UCSD-AML1 (cell line): Measurements from ENCODE around the gene PROM1.

Experiments
- DNase-seq: peaks from one replicate; lab custom pipeline; 2025; ENCODE audit not compliant: unreplicated experiment; lab: John Stamatoyannopoulos, UW

PROM1 gene

DNA sequence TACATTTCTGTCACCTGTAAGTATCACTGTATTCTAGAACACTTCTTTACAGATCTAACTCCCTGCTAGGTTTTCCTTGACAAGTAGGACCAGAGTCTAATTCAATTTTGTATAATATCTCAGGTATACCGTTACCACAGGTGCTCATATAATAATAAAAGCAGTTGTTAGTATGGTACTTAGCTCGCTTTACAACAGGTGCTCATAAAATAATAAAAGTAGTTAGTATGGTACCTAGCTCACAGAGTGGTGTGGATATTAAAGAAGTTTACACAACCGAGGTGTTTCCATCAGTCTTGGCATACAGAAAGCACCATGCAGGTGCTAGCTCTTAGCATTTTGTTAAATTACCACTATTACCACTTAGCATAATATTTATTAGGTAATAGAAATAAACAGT, 88.0 kb downstream of the PROM1 start:
- no peak for DNase-seq

DNA sequence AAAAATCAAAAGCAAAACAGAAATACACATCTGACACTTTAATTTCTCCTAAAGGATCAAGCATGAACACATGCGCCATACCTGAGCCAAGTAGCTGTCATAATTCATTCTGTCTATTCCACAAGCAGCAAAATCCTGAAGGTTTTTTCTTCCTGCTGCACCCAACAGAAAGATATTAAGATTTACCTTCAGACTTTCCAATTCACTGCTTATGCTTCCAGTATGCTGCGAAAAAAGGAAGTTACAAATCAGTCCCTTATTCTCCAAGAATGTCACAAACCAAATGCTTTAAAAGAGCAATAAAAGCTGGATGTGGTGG, 91.7 kb downstream of the PROM1 start:
- DNase-seq, result no peak

DNA sequence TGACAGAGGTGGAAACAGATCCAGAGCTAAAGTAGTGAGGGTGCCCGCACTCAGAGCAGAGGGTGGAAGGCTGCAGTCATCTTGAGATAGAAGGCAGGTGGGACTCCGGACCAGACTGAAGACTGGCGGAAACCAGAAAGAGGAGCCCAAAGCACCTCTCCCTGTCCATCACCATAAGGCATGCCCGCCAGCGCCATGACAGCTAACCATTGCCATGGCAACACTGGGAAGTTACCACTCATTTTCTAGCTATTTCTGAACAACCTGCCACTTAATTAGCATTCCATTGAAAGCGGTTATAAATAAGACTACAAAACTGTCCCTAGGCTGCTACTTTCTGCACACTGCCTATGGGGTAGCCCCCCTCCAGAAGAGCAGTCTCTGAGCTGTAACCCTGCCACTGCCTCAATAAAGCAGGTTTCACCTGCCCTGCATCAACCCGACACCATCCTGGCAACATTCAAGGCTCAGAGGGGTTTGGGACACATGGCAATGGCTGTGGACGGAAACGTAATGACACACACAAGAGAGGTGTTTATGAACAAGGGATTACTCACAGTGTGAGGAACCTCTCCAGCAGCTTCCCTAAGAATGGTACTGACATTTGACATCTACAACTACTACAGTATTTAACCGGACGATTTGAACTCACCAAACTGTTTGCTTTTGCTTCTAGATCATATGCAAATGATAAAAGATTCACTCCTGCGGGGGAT, 93.1 kb downstream of the PROM1 start:
- no peak for DNase-seq

DNA sequence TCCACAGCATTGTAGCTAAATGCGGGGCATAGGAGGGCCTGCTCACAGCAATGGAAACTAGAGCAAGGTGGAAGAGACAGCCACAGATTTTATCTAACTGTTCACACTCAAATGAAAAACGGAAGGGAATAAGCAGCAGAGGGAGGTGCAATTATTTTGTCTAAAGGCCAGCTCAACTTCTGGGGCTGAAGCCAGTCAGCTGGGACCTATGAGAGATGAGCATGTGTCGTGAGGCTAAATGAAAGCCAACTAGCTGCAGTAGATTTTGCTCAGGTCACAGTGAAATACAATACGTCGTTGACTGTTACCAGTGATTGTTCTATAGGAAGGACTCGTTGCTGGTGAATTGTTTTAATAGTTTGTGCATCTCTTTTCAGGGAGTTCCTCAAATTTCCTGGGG, 94.4 kb downstream of the PROM1 start:
- DNase-seq, result no peak

DNA sequence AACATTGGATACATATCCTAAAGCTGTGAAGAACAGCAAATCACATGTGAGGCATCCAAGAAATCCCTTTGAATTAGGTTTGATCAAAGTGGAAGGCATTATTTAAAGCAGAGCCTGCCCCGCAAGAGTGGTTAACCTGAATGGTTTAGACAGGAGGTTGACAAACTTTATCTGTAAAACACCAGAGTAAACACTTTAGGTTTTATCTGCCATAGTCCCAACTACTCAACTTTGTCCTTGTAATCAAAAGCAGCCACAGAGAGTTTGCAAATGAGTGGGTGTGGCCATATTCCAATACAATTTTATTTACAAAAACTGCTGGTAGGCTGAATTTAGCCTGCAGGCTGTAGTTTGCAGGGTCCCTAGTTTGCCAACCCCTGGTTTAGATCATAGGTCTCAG, 95.6 kb downstream of the PROM1 start:
- DNase-seq, result no peak

DNA sequence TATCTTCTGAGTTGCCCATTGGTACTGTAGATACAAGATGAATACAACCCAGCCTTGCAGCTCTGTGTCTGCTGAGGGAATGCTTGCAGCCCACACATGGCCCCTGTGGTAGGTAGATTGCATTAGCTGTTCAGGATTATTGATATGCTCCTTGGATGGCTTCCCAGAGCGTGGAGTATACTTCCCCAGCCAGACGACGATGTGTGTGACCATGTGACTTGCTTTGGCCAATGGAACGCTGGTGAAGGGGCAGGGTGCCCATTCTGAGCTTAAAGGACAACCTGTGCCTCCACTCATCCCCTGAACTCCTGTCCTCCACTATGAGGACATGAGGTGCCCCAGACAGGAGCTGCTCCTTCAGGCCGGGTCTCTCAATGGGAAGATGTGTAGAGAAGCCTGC, 96.9 kb downstream of the PROM1 start:
- no peak for DNase-seq

DNA sequence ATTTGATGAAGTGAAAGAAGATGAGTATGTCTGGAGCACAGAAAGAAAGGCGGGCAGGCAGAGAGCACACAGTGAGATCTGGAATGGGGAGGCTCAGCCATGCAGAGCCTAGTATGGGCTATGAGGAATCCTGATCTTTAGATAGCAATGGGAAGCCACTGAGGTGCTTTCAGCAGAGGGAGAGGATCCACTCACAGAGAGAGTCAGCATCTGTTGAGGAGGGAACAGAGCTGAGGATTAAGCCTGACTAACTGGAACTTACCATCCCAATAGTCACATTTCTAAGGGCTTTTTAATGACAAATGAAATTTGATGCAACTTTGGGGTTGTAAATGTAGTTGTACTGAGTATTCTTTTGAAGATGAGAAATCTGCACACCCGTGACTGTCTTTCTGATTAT, 100.2 kb downstream of the PROM1 start:
- no peak for DNase-seq

DNA sequence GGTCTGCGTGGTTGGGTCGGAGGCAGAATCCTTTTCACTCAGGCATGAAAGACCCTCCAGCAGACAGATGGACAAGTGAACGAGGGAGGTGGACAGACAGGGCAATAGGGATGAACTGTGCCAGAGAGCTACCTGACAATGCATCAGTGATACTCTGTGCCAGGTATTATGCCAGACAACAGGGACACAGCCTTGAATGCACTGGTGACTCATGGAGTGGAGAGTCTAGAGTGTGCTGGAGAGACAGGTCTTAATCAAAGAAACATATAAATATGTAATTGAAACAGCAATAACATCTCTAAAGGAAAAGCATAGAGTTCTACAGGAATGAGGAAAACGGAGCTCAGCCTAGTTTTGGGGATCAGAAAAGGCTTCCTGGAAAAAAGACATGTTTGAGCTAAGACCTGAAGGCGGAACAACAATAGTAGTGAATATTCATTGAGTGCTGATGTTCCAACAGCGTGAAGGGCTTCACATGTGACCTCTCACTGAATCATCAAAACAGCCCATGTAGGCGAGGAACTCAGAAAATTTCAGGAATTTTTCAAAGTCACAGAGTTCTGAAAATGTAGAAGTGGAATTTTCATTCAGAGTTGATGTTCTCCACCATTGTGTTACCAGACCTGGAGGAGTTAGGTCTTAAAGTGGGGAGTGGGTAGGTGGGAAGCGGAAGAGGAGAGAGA, 100.8 kb downstream of the PROM1 start:
- DNase-seq, result no peak

DNA sequence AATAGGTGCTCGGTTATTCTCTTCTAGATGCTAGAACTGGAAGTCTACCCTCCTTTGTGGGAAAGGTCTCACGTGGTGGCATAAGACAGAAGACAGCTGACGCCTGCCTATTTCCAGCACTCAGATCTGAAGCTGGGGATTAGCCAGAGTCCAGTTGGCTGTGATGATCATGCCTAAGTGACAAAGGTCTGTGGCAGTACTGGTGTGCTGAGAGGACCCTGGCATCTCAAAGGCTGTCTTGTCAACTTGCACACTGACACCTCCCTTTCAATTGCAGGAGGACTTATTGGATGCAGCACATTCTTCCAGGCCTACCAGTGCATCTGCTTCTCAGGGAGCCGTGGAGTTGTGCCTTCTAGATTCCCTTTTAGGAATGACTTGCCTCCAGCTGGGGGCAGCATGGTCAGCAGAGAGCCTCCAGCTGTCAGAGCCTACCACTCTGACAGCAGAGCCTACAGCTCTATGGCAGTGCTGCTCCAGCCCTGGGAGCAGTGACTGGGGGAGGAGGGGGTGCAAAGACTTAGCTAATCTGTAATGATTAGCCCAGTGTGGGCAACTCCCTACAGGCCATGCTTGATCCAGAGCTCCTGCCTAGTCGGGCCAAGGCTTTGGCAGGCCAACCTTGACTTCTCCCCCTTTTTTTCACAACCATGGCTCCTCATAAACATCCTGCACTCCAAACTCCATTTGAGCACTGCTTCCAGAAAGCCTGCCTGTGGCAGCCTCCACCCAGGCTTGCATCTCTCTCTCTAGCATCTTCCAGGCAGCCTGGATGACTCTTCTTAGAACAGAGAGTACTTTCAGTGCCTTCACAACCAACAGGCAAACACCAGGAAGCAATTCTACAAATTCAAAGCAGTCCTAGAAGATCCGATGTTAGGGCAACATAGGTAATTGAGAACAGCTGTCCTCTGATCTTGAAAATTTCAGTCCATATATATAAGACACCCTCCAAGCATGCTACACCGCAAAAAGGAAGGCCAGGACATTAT, 107.1 kb downstream of the PROM1 start:
- DNase-seq, result no peak

DNA sequence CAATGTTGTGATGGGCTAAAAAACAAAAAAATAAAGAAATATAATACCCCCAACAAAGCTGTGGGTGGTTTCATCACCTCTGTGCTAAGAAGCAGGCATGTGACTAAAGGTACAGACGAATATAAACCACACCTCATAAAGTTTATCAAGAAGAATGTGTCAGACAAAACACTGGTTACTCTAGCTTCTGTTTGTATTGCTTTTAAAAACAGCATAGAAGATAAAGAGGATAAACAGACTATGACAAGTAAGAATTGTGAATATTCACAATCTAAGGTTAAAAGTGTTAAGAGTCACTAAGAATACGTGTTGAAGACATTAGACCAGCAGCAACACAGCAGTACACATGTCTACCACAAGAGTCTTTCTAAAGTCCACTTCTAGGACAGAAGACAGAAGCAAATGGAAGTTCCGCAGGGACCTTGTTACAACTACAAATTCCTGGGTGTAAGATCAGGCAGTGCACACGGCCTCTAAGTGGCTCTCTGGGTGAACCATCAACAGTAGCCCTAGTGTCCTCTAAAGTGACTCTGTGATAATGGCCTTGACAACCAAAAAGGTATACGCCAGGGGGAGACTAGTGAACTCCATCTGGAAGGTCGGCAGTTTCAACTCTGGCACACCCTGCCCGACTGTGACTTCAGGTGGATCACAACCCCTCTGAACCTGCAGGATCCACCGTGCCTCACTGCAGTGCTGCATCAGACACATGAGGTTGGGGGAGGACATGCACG, 112.6 kb downstream of the PROM1 start:
- DNase-seq, result no peak

DNA sequence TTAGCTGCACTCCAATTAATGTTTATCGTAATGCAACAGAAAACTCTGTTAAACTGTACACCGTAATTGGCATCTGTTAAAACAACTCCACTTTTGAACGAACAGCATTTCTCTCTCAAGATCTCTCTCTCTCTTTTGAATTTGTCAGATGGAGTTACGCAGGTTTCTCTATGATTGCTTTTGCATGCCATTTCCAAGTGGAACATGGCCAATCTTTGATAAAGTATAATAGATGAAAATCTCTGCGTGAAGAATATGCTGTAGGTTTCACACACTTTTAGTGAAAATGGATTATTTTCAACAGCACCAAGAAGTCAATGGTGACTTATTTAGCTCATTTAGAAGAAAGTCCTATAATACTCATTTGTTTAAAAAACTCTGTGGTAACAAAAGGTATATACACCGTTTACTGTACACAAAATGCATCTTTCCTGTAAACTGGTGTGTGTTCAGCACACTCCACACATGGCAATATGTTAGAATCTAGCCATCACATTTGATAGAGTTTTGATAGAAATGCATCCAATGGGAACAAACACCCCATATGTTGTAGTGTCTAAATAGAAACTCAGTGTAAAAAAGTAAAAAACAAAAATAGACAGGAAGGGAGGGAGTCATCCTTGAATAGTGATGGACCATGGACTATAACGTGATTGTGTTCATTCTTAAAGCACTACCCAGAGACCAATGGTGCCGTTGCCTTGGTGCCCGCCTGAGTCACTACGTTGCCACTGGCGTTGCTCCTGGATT, 115.1 kb downstream of the PROM1 start:
- no peak for DNase-seq

DNA sequence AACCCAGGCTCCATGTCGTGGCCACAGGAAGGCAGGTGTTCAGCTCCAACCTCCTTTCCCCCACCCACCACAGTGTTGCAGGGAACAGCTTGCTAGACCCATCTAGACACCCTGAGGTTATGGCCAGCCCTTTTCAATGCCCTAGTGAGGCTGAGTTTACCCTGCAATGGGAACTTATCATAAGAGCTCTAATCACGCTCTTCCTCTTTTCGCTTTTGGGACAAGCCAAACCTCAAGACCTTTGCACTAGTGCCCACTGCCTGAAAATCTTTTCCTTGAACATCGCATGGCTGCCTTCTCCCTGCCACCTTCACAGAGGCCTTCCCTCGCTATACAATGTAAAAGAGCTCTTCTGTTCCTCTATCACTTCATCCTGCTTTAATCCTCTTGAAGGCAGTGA, 118.5 kb downstream of the PROM1 start:
- no peak for DNase-seq

DNA sequence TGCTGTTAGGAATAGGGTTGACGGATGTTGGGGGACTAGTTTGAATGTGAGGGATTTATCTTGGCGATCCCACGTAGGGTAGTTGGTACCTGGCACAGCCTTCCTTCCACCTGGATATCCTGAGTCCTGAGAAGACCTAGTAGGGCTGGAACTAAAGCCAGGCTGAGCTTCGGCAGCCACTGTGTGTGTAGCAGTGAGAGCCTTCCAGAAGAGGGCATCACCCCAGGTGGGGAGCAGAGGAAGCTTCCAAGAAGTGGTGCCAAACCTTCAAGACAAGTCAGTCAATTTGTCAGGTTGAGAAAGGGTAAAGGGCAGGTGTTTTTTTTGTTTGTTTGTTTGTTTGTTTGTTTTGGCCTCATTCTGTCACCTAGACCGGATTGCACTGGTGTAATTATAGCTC, 119.7 kb downstream of the PROM1 start:
- no peak for DNase-seq

DNA sequence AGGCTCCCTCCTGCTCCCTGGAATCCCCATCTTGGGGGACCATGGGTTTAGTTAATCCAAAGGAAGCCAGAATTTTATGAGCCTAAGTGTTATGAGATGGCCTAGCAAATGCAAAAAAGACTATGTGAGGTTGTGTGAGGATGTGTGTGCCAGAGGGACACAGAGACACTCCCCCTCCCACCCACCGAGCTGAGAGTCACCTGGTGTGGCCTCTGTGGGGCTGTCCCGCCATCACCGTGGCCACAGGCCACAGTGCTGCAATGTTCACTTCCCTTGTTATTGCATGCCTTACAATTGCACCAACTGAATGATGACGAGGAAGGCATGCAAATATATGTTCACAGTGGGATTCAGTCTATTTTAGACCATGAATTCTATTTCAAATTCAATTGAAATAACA, 120.2 kb downstream of the PROM1 start:
- no peak for DNase-seq

DNA sequence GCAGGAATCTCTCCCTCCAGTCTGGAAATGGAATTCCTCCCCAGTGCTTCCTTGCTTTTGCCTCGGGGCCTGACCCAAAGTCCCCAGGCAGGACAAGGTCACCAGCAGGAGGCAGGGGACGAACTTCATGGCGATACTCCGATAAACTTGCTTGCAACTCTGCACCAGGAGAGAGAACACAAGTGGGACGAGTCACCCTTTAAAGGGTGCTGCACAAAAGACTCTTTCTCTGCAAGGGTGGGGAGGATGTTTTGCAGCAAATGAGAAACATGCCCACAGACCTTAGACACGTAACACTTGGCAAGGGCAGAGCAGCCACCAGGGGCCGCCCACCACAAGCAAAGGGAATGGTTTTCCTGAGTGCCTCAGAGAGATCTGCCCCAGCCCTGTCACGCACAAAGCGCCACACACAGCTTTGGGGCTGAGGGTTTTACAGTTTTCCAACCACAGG, 120.8 kb downstream of the PROM1 start, which contains the start of gene FGFBP2:
TSS of gene FGFBP2 (minus strand) at position 175 of the 451 bp plus-strand sequence. CDS start at position 129, 46 bp downstream.
- peak; percentile 70 for DNase-seq

DNA sequence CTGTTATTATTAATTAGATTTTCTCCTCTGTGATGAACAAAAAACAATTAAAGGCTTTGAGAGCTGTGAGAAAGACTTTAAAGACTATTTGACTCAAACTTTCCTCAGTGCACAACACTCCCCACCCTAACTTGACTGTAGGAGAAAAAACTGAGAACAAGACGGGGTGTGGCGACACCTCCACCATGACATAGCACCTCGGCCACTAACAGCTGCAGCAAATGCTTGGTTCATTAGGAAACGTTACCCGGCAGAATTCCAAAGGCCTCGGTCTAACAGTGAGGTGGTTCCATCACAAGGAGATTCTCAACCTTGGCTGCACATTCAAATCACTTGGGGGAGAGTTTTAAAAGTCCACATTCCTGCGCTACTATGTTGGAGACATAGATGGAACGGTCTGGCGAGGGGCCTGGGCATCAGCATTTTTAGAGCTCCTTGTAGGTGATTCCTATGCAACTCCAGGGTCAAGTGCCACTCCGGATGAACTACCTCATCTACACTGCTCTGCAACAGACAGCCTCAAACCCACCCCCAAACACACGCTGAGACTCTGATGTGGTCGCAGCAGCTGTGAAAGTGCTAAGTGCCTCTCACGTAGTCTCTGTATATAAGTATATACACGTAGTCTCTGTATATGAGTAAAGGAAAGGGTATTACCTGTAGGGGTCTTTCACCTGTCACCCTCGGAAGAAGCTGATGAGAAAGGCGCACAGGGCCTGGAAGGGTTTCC, 121.9 kb downstream of the PROM1 start:
- no peak for DNase-seq

DNA sequence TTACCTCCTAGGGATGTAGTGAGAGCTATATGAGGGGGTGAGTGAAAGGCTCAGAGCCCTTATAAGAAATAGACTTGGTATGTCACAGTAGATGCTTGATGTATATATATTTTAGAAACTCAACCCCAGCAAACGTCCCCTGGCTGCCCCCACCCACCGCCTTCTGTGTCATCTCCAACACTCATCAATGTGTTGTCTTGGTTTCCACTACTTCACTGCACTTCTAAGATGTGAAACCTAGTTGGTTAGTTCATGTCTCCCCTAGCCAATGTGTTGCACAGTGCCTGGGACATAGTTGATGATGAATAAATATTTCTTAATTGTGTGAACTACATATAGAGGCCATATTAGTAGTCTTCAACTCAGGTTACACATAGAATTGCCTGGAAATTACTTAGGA, 125.3 kb downstream of the PROM1 start:
- no peak for DNase-seq

DNA sequence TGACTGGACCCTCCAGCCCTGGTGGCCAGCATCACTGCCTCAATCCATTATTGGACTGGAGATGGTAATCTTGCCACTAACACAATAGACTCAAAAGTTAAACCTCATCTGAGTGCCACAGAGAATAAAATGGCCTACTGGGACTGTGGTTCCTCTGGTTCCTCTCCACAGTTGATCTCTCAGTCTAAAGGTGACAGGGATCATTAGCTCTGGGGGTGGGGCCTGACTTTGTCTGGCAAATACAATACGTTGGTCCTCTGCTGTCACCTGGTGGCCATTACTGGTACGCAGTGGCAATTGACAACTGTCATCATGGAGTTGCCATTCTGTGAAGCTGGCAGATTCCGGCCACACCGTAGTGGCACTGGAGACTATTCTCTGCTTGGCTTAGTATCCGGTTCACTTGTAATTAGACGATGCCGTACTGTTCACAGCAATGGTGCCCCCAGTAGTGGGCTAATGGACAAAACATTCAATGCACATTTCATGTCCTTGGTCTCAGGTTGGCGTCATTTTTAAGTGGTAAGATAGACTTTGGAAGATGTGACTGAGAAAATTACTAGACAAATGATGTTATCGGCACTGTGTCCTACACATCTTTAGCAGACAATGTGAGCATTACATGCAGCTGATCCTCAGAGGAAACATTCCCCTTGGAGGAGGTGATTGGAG, 127.5 kb downstream of the PROM1 start:
- peak; percentile 55 for DNase-seq

DNA sequence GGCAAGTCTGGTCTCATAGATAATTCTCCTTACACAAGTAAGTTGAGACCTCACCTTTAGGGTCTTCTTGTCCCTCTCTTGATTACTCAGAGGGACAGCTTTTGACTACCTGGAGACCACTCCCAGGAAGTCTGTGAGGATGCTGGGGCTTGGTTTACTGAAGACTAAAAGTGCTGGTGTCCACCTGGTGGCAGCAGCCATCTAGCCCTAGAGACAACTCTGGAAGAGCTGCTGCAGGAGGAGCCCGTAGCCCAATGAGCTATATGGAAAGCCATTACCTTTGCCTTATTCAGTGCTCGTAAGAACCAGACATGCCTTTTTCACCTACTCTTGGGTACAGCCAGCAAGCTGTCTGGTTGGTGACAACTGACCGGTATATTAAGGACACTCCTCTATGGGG, 128.2 kb downstream of the PROM1 start:
- DNase-seq, result no peak
